Loucy (cell line): ENCODE data around the gene GABBR1.

Source experiments
- CTCF ChIP-seq: fragments of 200-600 bp; sonication (generic); conservative IDR thresholded peaks from 2 replicates; pipeline ENCODE4 v1.5.1; 2014; ENCODE audit warnings: mild to moderate bottlenecking, antibody characterized with exemption, low read length
- EZH2phosphoT487 ChIP-seq: fragments of 200-600 bp; IDR thresholded peaks from 2 replicates; pipeline ENCODE4 v1.6.1; 2018; ENCODE audit warnings: antibody characterized with exemption, mild to moderate bottlenecking, moderate library complexity, borderline replicate concordance

- TF ChIP-seq CTCF (no peak), EZH2phosphoT487 (no peak)
These were observed 38.0 kb upstream of the GABBR1 start for GRCh38 chr6:29671026-29671425.
